ENCODE measurements around the gene SEMA3A. TPM values are rescaled to one million over a fixed set of nuclear protein-coding genes. Genes with fewer than 3 reads are reported as not detected.

Gene SEMA3A
- polyA plus RNA-seq, 12 donors = 20.2 to 52.2 (median 32.7) TPM; not detected in 1

- DNase-seq = no peak
Measured at GRCh38 chr7:84021292-84021908, 173.2 kb downstream of the SEMA3A start.

DNA sequence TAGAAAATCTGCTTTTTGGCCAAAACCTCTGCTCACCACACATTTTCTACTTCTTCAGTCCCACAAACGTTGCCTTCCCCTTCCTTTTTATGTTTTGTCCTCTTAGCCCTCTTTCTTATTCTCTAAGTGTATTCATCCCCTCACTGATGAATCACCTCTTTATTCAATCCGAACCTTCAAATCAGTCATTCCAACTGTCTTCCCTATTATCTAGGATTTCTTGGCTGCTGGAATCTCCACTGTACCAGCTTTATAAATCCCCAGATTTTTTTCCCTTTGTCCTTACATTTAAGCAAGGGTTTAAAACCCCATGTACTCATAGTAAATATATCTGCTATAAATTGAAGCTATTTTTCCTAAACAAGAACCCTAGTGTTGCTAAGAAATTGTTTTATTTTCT lies 176.9 kb downstream of the SEMA3A start:
- no peak for DNase-seq

DNA sequence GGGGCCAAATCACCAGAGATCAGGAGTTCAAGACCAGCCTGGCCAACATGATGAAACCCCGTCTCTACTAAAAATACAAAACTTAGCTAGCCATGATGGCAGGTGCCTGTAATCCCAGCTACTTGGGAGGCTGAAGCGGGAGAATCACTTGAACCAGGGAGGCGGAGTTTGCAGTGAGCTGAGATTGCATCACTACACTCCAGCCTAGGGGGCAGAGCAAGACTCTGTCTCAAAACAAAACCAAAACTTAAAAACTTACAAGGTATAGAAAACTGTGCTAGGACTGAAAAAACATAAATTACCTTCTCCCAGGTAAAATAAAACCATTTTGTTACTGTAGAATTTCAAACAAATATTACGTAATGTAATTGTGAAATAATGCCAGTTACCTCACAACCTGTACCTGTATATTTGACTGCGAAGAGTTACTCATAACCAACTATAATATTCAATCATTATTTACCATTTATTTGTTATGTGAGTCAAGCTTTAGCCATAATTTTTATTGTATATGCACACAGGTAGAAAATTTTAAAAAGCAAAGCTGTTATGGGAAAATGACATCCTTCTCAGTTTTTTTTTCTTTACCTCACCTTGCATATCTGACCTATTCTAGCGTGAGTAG lies 180.9 kb downstream of the SEMA3A start:
- no peak for DNase-seq

- no peak for DNase-seq
Measured at GRCh38 chr7:84009782-84010181, 184.8 kb downstream of the SEMA3A start.

DNA sequence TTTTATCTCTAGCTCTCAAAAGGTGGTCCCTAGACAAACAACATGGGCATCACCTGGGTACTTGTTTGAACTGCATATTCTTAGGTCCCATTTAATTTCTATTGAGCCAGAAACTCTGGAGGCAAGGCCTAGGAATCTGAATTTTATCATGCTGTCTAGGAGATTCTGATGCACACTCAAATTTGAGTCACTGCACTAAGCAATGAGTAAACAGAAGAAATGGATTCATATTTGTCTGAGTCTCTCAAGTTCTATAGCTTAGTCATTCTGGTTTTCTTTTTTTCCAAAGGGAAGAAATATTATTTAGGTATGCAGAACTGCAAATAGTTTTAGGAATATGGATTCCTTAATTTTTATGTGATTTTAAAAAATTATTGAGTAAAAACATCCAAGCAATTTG lies 185.5 kb downstream of the SEMA3A start:
- no peak for DNase-seq

DNA sequence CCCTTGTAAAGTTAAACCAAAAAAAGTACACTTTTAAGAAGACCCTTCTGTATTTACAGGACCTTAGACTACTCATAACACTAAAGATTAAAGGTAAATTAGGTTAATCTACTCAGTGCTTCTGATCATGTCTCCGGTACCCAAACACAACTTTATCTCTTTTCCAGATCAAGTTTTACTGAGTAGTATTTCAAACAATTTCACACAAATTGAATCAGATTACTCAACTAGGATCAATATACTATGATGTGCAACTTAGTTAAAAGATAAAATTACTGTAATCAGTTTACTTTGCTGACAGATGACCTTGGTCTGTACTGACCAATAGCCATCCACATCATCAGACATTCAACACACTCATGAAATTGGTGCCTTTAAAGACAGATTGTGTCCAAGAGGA lies 191.4 kb downstream of the SEMA3A start:
- DNase-seq = no peak

DNA sequence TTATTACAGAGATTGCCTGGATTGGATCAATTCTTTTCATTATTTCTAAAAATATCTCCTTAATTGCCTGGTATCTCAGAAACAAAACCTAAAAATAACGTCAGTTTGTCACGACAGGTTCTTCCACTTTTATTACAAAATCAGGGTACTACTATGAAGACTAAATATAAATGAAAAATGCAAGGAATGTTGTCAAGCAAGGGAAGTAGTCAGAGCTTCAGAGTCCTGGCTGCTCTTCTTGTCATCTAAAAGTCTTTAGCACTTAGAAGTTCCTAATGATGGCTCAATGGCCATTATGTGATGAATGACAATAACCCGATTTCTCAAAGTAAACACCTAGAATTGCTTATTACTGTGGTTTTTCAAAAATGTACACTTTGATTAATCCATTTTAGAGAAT lies 192.2 kb downstream of the SEMA3A start:
- DNase-seq = no peak

DNA sequence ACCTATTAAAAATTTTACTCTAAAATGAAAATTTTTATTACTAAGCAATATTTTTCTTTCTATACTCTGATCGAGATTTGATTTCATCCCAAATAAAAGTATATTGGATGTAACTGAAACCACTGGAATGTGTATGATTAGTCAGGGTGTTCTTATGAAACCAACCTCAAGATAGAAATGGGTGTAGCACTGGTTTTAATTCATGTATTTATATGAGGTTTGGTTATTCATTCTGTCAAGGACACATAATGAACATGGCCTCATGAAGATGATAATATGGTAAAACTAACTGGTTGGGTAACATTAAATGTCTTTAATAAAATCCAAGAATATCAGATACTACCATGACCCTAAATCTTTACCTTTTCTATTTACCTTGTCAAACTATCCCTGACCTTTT lies 197.7 kb downstream of the SEMA3A start:
- DNase-seq = no peak

GRCh38 chr7:83987764-83988163 lies 206.8 kb downstream of the SEMA3A start:
- no peak for DNase-seq

GRCh38 chr7:83985821-83986220 lies 208.8 kb downstream of the SEMA3A start:
- DNase-seq = no peak

GRCh38 chr7:83984591-83984990 lies 210.0 kb downstream of the SEMA3A start:
- DNase-seq = no peak

GRCh38 chr7:83984076-83984475 lies 210.5 kb downstream of the SEMA3A start:
- no peak for DNase-seq

- no peak for DNase-seq
Measured at GRCh38 chr7:83983606-83984005, 211.0 kb downstream of the SEMA3A start.

GRCh38 chr7:83976302-83976701 lies 218.3 kb downstream of the SEMA3A start:
- peak; percentile 56 for DNase-seq

DNA sequence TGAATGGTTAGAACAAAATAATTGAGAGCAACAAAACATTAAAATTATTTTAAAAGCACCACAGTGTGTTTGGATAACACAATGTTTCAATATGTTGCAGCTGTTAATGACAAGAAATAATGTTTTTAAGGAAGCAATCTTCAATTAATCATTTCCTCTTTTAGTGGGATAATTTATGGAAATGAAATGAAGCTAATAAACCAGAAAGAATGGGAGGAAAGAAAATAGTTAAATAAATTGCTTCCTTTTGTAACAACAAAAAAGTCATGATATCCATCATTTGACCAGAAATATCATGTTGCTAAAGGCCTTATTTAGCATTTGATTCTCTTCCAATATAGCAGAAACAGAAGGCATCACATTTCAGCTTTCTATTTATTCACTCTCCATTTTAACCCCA lies 224.5 kb downstream of the SEMA3A start:
- DNase-seq = no peak

DNA sequence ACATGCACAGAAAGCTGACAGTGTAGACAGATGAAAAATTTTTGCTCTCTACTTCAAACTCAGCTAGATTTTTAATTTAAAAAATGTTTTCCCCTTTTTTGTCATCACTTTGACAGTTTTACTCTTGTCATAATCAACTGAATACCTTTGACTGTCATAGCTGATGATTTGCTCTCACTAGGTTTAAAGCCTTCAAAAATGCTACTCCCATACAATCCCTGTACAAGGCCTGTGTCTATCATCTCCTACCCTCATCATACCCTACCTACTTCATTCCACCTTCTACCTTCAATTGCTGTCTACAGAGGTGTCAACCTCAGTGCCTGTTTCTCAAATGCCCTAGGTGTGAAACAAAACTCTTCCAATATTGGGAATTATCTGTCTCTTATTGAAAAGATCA lies 230.3 kb downstream of the SEMA3A start:
- DNase-seq = no peak

- no peak for DNase-seq
Measured at GRCh38 chr7:83957333-83957732, 237.3 kb downstream of the SEMA3A start.

DNA sequence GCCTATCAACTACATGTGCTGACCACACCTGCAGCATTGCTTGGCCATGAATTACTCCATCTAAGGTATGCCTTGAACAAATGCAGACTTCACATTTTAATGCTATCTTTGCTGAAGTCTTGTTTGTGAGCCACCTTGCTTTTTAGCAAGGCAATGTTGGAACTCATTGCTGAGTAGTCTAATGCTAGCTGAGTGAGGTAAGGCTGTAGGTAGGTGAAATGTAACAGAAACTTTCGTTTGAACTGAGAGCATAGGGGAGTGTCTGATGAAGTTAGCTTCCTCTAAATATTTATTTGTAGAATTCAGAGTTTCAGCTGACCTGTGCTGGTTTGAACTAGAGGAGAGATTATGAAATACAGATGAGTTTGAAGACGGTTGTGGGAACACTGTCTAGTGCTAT lies 238.5 kb downstream of the SEMA3A start:
- DNase-seq = no peak

DNA sequence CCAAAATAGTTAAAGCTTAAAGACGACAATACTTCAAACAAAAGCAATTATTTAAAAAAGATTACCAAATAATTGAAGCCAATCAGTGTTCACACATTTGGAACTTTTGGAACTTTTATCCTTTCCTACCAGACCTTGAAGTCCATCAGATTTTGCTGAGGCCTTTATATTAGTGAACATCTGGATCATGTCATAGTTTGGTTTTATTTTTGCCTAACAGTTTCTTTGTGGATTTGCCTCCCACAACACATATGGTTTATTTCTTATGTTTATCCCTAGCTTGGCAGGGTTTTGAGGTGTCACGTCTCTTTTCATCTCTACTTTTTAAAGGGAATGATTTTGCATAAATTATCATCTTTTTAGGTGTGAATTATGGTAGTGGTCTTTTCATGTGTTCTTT lies 242.4 kb downstream of the SEMA3A start:
- no peak for DNase-seq

- no peak for DNase-seq
Measured at GRCh38 chr7:83947260-83947659, 247.3 kb downstream of the SEMA3A start.

DNA sequence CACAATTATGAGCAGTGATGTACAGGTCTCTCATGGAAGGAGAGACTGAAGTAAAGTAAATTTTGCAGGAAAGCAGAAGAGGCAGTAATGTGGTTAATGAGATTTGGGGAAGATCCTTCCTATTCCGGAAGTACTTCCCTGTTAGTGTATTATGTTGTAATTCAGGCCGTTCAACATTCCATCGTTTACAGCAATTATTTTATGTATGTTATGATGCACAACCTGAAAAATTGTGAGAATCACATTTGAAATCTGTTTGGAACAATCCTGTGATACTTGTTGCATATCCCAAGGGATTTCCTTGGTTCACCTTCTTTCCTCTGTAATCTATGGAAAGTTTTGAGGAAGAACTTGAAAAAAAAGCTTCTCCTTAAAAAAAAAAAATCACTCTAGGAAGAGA lies 247.8 kb downstream of the SEMA3A start:
- DNase-seq = no peak

GRCh38 chr7:83941300-83941699 lies 253.3 kb downstream of the SEMA3A start:
- DNase-seq = no peak

GRCh38 chr7:83937930-83938329 lies 256.7 kb downstream of the SEMA3A start:
- DNase-seq = no peak

DNA sequence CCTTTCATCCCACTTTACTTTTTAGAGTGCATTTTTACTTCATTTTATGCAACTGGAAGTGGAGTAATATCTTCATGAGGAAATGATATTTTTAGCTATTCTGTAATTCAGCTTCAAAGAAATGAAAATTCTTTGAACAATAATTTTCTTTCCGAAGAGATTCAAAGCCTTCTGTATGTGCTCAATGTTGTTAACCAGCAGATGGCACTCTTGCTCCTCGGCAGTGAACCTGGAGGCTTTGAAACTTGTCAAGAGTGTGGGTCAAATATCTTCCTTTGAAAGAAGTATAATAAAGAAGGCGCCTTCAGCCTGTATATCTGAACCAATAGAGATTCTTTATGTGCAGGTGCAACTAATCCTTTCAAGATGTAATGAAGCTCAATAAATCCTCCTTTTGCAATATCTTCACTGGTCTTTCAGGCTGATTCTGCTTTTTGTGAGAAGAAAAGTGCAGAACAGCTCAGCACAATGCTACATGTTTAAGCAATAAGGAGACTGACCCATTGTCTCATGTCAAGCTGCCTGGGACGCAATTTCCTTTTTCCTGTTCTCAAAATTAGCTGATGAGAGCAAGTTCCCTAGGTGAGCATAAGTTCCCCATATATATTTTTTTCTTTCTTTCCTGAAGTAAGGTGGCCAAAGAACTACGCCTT lies 258.4 kb downstream of the SEMA3A start:
- peak; percentile 80 for DNase-seq
